PC-9 (cell line): ENCODE data around the gene ADIPOQ. TPM values are rescaled to one million over a fixed set of nuclear protein-coding genes. Genes with fewer than 3 reads are reported as not detected.

Source experiments
- BruUV-seq: library from RNA; stranded (reverse); fragments of 400-500 nt; replicated peaks from 2 replicates; lab custom pipeline; 2021; lab: Mats Ljungman, UMichigan
- CTCF ChIA-PET: fragments of 300-600 bp; sonication (Branson Sonifier 250); formaldehyde crosslinking; loops from one replicate; lab custom pipeline; 2022; ENCODE audit warnings: antibody characterized with exemption; lab: Charles Lee
- POLR2A ChIA-PET: fragments of 300-600 bp; sonication (Branson Sonifier 250); formaldehyde crosslinking; loops from one replicate; lab custom pipeline; 2022; ENCODE audit warnings: antibody characterized with exemption; ENCODE audit not compliant: unreplicated experiment; lab: Charles Lee
- DNase-seq, 2 experiments: peaks; one replicate each; pipeline versions ENCODE4 v3.0.0 to v3.0.0-alpha.2; 2015 to 2022; ENCODE audit warnings: mixed read lengths in 1 of 2
- H2AFZ ChIP-seq: fragments of 200-600 bp; sonication (generic); 2 replicates; pipeline ENCODE4 v1.8.1; 2017; ENCODE audit warnings: antibody characterized with exemption
- H3F3A ChIP-seq: fragments of 200-600 bp; sonication (generic); 2 replicates; pipeline ENCODE4 v1.8.1; 2017; ENCODE audit warnings: antibody characterized with exemption, mild to moderate bottlenecking, low read depth; ENCODE audit not compliant: insufficient read depth
- H3K27ac ChIP-seq: fragments of 200-600 bp; sonication (generic); 2 replicates; pipeline ENCODE4 v1.6.1; 2016; ENCODE audit warnings: mixed run types
- H3K27me3 ChIP-seq: fragments of 200-600 bp; sonication (generic); 2 replicates; pipeline ENCODE4 v1.6.1; 2016; ENCODE audit warnings: low read depth, mixed run types; ENCODE audit not compliant: insufficient read depth
- H3K36me3 ChIP-seq: fragments of 200-600 bp; sonication (generic); 2 replicates; pipeline ENCODE4 v1.6.1; 2016; ENCODE audit warnings: low read depth, mixed run types
- H3K4me1 ChIP-seq: fragments of 200-600 bp; sonication (generic); replicated peaks from 2 replicates; pipeline ENCODE4 v1.6.1; 2016; ENCODE audit warnings: mixed run types; ENCODE audit not compliant: insufficient read depth
- H3K4me2 ChIP-seq: fragments of 200-600 bp; sonication (generic); 2 replicates; pipeline ENCODE4 v1.6.1; 2017; ENCODE audit warnings: mixed run types
- H3K4me3 ChIP-seq: fragments of 200-600 bp; sonication (generic); 2 replicates; pipeline ENCODE4 v1.6.1; 2016; ENCODE audit warnings: mixed run types
- H3K79me2 ChIP-seq: fragments of 200-600 bp; sonication (generic); 2 replicates; pipeline ENCODE4 v1.6.1; 2017; ENCODE audit warnings: low read depth, mixed run types
- H3K9me2 ChIP-seq: fragments of 200-600 bp; sonication (generic); 2 replicates; pipeline ENCODE4 v1.8.1; 2017; ENCODE audit warnings: mild to moderate bottlenecking; ENCODE audit not compliant: insufficient read depth
- H3K9me3 ChIP-seq: fragments of 200-600 bp; sonication (generic); 2 replicates; pipeline ENCODE4 v1.8.1; 2016; ENCODE audit warnings: low read depth; ENCODE audit not compliant: insufficient read depth
- H4K20me1 ChIP-seq: fragments of 200-600 bp; sonication (generic); 2 replicates; pipeline ENCODE4 v1.8.1; 2017; ENCODE audit not compliant: insufficient read depth
- CTCF ChIP-seq: fragments of 200-600 bp; sonication (generic); conservative IDR thresholded peaks from 2 replicates; pipeline ENCODE4 v1.6.1; 2017; ENCODE audit warnings: mixed run types, antibody characterized with exemption, mild to moderate bottlenecking, moderate library complexity
- EZH2 ChIP-seq: fragments of 200-600 bp; sonication (generic); IDR thresholded peaks from 2 replicates; pipeline ENCODE4 v1.8.0; 2017; ENCODE audit warnings: antibody characterized with exemption, low read depth
- intact Hi-C: fragments of 100-400 bp; cut with micrococcal nuclease; formaldehyde crosslinking; loops from one replicate; pipeline ENCODE4 v1.10.0; 2022; ENCODE audit not compliant: unreplicated experiment
- total RNA-seq: library from RNA; stranded (reverse); gene quantifications from 2 replicates; pipeline ENCODE4 v1.2.3, GENCODE V29; 2021

ADIPOQ gene
- total RNA-seq, 1 experiment from 2014 or later, result not detected

- TF ChIP-seq EZH2 (no peak), CTCF (no peak)
- H3K4me2 ChIP-seq, result no peak overlapping the region
- no peaks in the 10 kb centered on the region for H3K79me2 ChIP-seq
- intact Hi-C loops, result no loop called here
- H3K27me3 ChIP-seq, result no peaks in the 10 kb centered on the region
- H4K20me1 ChIP-seq, result no peaks in the 10 kb centered on the region
- BruUV-seq, result no TSS peak
- no peak overlapping the region for H2AFZ ChIP-seq
- H3K4me3 ChIP-seq, result no peak overlapping the region
- no peaks in the 10 kb centered on the region for H3K36me3 ChIP-seq
- DNase-seq, result no peak
- ChIA-PET POLR2A (no interaction called here), CTCF (no interaction called here)
- H3K9me3 ChIP-seq, result no peaks in the 10 kb centered on the region
- H3K4me1 ChIP-seq, result peaks cover 13% of the 10 kb centered on the region
- no peaks in the 10 kb centered on the region for H3F3A ChIP-seq
- no peaks in the 10 kb centered on the region for H3K9me2 ChIP-seq
- no peak overlapping the region for H3K27ac ChIP-seq
Measured at GRCh38 chr3:186896875-186897274, 54.4 kb downstream of the ADIPOQ start.

GRCh38 chr3:186901135-186901734 lies 58.7 kb downstream of the ADIPOQ start:
- H3K27me3 ChIP-seq, result no peaks in the 10 kb centered on the region
- intact Hi-C loops, result no loop called here
- H3K4me3 ChIP-seq, result no peak overlapping the region
- ChIA-PET POLR2A (no interaction called here), CTCF (no interaction called here)
- peak overlapping the region; percentile 64 for H3K27ac ChIP-seq
- TF ChIP-seq EZH2 (no peak), CTCF (no peak)
- peak in 1 of 2 experiments; percentile 37 for DNase-seq
- H3F3A ChIP-seq, result no peaks in the 10 kb centered on the region
- no TSS peak for BruUV-seq
- H3K9me3 ChIP-seq, result no peaks in the 10 kb centered on the region
- H2AFZ ChIP-seq, result peak overlapping the region; percentile 1; the same call in 1 of the 2 replicates
- no peaks in the 10 kb centered on the region for H3K9me2 ChIP-seq
- H3K4me2 ChIP-seq, result peak overlapping the region; percentile 30
- no peaks in the 10 kb centered on the region for H4K20me1 ChIP-seq
- peaks cover 13% of the 10 kb centered on the region for H3K4me1 ChIP-seq
- no peaks in the 10 kb centered on the region for H3K79me2 ChIP-seq
- no peaks in the 10 kb centered on the region for H3K36me3 ChIP-seq

- Histone ChIP-seq H3F3A (no peaks in the 10 kb centered on the region), H3K9me3 (no peaks in the 10 kb centered on the region), H2AFZ (no peak overlapping the region), H3K4me3 (no peak overlapping the region), H4K20me1 (no peaks in the 10 kb centered on the region), H3K27ac (peak overlapping the region; percentile 64; the same call in 1 of the 2 replicates), H3K27me3 (no peaks in the 10 kb centered on the region), H3K36me3 (no peaks in the 10 kb centered on the region), H3K9me2 (no peaks in the 10 kb centered on the region), H3K79me2 (no peaks in the 10 kb centered on the region), H3K4me1 (peaks cover 13% of the 10 kb centered on the region), H3K4me2 (no peak overlapping the region)
- ChIA-PET CTCF (interaction anchor here (0.7 kb wide), 1 partner anchor 293 kb away, joined by 3 read pairs; no protein-coding TSS in a partner anchor), POLR2A (no interaction called here)
- no TSS peak for BruUV-seq
- intact Hi-C loops, result no loop called here
- DNase-seq, result no peak
- TF ChIP-seq CTCF, result no peak
- TF ChIP-seq EZH2, result no peak
Measured at GRCh38 chr3:186902154-186902553, 59.6 kb downstream of the ADIPOQ start.
